Measurements from ENCODE around the gene SECTM1.
A peak's percentile ranks its signal among the peaks of the same experiment; 100 is the strongest.
"Not testable (repeated sequence)": the region's sequence is repeated elsewhere in the genome, so short reads cannot be mapped to it uniquely, and the experiment has no call there.

Gene SECTM1

GRCh38 chr17:82333279-82334171, at the start of gene SECTM1:
TSS of gene SECTM1 (minus strand) at chr17:82333766. CDS start at chr17:82327240, 6,526 bp downstream.
- peak; percentile 82 for DNase-seq

GRCh38 chr17:82382933-82383255, 49.3 kb upstream of the SECTM1 start:
- DNase-seq: no peak

- not testable (repeated sequence) for DNase-seq
Observed at GRCh38 chr17:82382220-82382932, 48.8 kb upstream of the SECTM1 start.

- DNase-seq: not testable (repeated sequence)
Observed at GRCh38 chr17:82381703-82382009, 48.1 kb upstream of the SECTM1 start.

- peak; percentile 71 for DNase-seq
Observed at GRCh38 chr17:82380860-82381702, 47.5 kb upstream of the SECTM1 start.

GRCh38 chr17:82378741-82379021, 45.1 kb upstream of the SECTM1 start:
- no peak for DNase-seq

GRCh38 chr17:82377924-82378740, 44.6 kb upstream of the SECTM1 start:
- no peak for DNase-seq

- not testable (repeated sequence) for DNase-seq
Observed at GRCh38 chr17:82377294-82377693, 43.7 kb upstream of the SECTM1 start.

- DNase-seq: no peak
Observed at GRCh38 chr17:82376042-82376730, 42.6 kb upstream of the SECTM1 start.

- DNase-seq: no peak
Observed at GRCh38 chr17:82375359-82376041, 41.9 kb upstream of the SECTM1 start.

- DNase-seq: no peak
Observed at GRCh38 chr17:82374626-82375331, 41.2 kb upstream of the SECTM1 start.

GRCh38 chr17:82373731-82374625, 40.4 kb upstream of the SECTM1 start:
- DNase-seq: no peak

- DNase-seq: not testable (repeated sequence)
Observed at GRCh38 chr17:82373072-82373452, 39.5 kb upstream of the SECTM1 start.

GRCh38 chr17:82372249-82373071, 38.9 kb upstream of the SECTM1 start:
- no peak for DNase-seq

- no peak for DNase-seq
Observed at GRCh38 chr17:82371333-82372248, 38.0 kb upstream of the SECTM1 start, which contains the start of gene UTS2R. TSS of gene UTS2R (plus strand) at chr17:82371765. CDS start at chr17:82374325, 2,560 bp downstream.

GRCh38 chr17:82370471-82371332, 37.1 kb upstream of the SECTM1 start:
- DNase-seq: no peak
